ENCODE measurements around the gene GRSF1. TPM values are rescaled to one million over a fixed set of nuclear protein-coding genes. Genes with fewer than 3 reads are reported as not detected.

Gene GRSF1
- total RNA-seq, 1 experiment from 2014 or later: 108 TPM

DNA sequence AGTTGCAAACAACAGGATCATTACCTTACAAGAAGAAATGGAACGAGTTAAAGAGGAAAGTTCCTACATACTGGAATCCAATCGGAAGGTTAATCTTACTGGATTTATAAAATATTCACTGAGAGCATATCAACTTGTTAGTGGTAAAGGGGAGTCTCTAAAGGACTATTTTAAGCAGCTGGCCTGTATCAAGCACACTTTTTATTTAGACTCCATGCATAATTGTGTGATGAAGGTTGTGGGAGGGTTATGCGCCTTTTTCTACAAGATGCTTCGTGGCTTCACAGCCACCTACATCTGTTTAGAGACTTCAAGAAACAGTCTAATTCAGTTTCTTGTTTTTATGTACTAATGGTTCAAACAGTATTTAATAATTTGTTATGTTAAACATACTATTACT lies 56.6 kb downstream of the GRSF1 start:
- Histone ChIP-seq H3K14ac (ENCODE audit: insufficient read depth, low read length) (no peak overlapping the region), H3K27me3 (ENCODE audit: insufficient read depth, low read length) (no peaks in the 10 kb centered on the region), H3K4ac (ENCODE audit: low read depth, low read length) (no peak overlapping the region), H3K4me2 (ENCODE audit: insufficient read depth, insufficient read length, low read length) (no peak overlapping the region), H3K27ac (ENCODE audit: insufficient read length, low read depth, low read length) (no peak overlapping the region), H2BK120ac (ENCODE audit: low read depth, low read length, poor library complexity, severe bottlenecking) (no peak overlapping the region), H3T11ph (ENCODE audit: low read length) (no peak overlapping the region), H3K4me1 (ENCODE audit: insufficient read depth, low read length) (no peaks in the 10 kb centered on the region), H3K56ac (ENCODE audit: insufficient read length, low read depth, low read length) (no peak overlapping the region), H3K79me2 (ENCODE audit: insufficient read depth, low read length) (no peaks in the 10 kb centered on the region), H2BK15ac (ENCODE audit: low read depth, low read length) (no peak overlapping the region), H2BK12ac (ENCODE audit: insufficient read length, low read depth, low read length) (no peak overlapping the region), H4K20me1 (ENCODE audit: control insufficient read depth, insufficient read depth, insufficient read length) (no peaks in the 10 kb centered on the region), H4K5ac (ENCODE audit: insufficient read length, low read depth, low read length) (no peak overlapping the region), H2BK5ac (ENCODE audit: insufficient read length, low read length) (no peak overlapping the region), H2BK20ac (ENCODE audit: low read depth, low read length, poor library complexity, severe bottlenecking) (no peak overlapping the region), H3K79me1 (ENCODE audit: insufficient read depth, low read depth, low read length, poor library complexity, severe bottlenecking) (no peaks in the 10 kb centered on the region), H3K18ac (ENCODE audit: insufficient read length, low read depth, low read length) (no peak overlapping the region), H4K91ac (ENCODE audit: insufficient read length, low read depth, low read length) (no peak overlapping the region), H3K9ac (ENCODE audit: extremely low read depth, insufficient read length, low read length) (no peak overlapping the region), H4K8ac (replicated peaks; ENCODE audit: insufficient read length, low read depth, low read length) (no peak overlapping the region), H2AFZ (ENCODE audit: low read length) (no peak overlapping the region), H3K23ac (ENCODE audit: insufficient read length, low read depth, low read length) (no peak overlapping the region), H2AK5ac (ENCODE audit: insufficient read length, low read length) (no peak overlapping the region), H3K9me3 (ENCODE audit: control insufficient read depth, low read depth, low read length) (no peaks in the 10 kb centered on the region), H3K23me2 (ENCODE audit: insufficient read length, low read depth, low read length, poor library complexity, severe bottlenecking) (no peaks in the 10 kb centered on the region)
- Mint-ChIP-seq H3K4me1 (no peaks in the 10 kb centered on the region), H3K36me3 (ENCODE audit: insufficient read depth in 1 of 3, low read depth in 3 of 3) (peaks cover 0 to 41% (median 21%) of the 10 kb centered on the region in 3 experiments; a peak in 4 of 7 replicates), H3K9me3 (no peaks in the 10 kb centered on the region), H3K4me3 (no peak overlapping the region), H3K27ac (no peak overlapping the region), H3K27me3 (ENCODE audit: low read depth) (no peaks in the 10 kb centered on the region)
- TF ChIP-seq, protein P1, sequence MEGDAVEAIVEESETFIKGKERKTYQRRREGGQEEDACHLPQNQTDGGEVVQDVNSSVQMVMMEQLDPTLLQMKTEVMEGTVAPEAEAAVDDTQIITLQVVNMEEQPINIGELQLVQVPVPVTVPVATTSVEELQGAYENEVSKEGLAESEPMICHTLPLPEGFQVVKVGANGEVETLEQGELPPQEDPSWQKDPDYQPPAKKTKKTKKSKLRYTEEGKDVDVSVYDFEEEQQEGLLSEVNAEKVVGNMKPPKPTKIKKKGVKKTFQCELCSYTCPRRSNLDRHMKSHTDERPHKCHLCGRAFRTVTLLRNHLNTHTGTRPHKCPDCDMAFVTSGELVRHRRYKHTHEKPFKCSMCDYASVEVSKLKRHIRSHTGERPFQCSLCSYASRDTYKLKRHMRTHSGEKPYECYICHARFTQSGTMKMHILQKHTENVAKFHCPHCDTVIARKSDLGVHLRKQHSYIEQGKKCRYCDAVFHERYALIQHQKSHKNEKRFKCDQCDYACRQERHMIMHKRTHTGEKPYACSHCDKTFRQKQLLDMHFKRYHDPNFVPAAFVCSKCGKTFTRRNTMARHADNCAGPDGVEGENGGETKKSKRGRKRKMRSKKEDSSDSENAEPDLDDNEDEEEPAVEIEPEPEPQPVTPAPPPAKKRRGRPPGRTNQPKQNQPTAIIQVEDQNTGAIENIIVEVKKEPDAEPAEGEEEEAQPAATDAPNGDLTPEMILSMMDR (conservative IDR thresholded peaks at IDR 0.05): no peak
- no peak for DNase-seq
- WGBS (ENCODE audit: extremely low coverage, insufficient read length, low lambda C conversion rate): no CpG with 5 or more reads among the region's 4 CpGs
